ENCODE data around the gene CCDC68.
"Not testable (repeated sequence)": the region's sequence is repeated elsewhere in the genome, so short reads cannot be mapped to it uniquely, and the experiment has no call there.

Gene CCDC68

GRCh38 chr18:54973046-54973445 lies 13.8 kb upstream of the CCDC68 start:
- Mint-ChIP-seq H3K27me3 (no peaks in the 10 kb centered on the region), H3K27ac (no peak overlapping the region), H3K4me1 (no peaks in the 10 kb centered on the region), H3K4me3 (no peak overlapping the region), H3K9me3 (peaks cover 8% of the 10 kb centered on the region), H3K36me3 (no peaks in the 10 kb centered on the region)
- no peak for ATAC-seq

GRCh38 chr18:54968807-54969206 lies 9.5 kb upstream of the CCDC68 start:
- Mint-ChIP-seq H3K36me3 (no peaks in the 10 kb centered on the region), H3K27me3 (no peaks in the 10 kb centered on the region), H3K27ac (no peak overlapping the region), H3K4me3 (no peak overlapping the region), H3K9me3 (peaks cover 10% of the 10 kb centered on the region), H3K4me1 (peaks cover 11% of the 10 kb centered on the region)
- peak; percentile 50 for ATAC-seq

- not testable (repeated sequence) for ATAC-seq, H3K4me3 Mint-ChIP-seq, H3K27ac Mint-ChIP-seq, H3K36me3 Mint-ChIP-seq, H3K27me3 Mint-ChIP-seq
- peaks cover 10% of the 10 kb centered on the region for H3K9me3 Mint-ChIP-seq
- peaks cover 11% of the 10 kb centered on the region for H3K4me1 Mint-ChIP-seq
These were observed 9.0 kb upstream of the CCDC68 start for GRCh38 chr18:54968237-54968636.

GRCh38 chr18:54967786-54968185 lies 8.5 kb upstream of the CCDC68 start:
- H3K4me1 Mint-ChIP-seq = peaks cover 11% of the 10 kb centered on the region
- no peak overlapping the region for H3K4me3 Mint-ChIP-seq
- H3K9me3 Mint-ChIP-seq = peaks cover 8% of the 10 kb centered on the region
- no peak overlapping the region for H3K27ac Mint-ChIP-seq
- H3K27me3 Mint-ChIP-seq = no peaks in the 10 kb centered on the region
- ATAC-seq = no peak
- no peaks in the 10 kb centered on the region for H3K36me3 Mint-ChIP-seq

GRCh38 chr18:54964741-54965140 lies 5.5 kb upstream of the CCDC68 start:
- Mint-ChIP-seq H3K4me3 (no peak overlapping the region), H3K36me3 (no peaks in the 10 kb centered on the region), H3K27me3 (peaks cover 6% of the 10 kb centered on the region), H3K4me1 (peaks cover 28% of the 10 kb centered on the region), H3K27ac (no peak overlapping the region), H3K9me3 (peaks cover 8% of the 10 kb centered on the region)
- ATAC-seq = no peak

GRCh38 chr18:54962919-54963645 lies 3.8 kb upstream of the CCDC68 start:
- H3K4me1 Mint-ChIP-seq = peaks cover 32% of the 10 kb centered on the region
- H3K9me3 Mint-ChIP-seq = peaks cover 2% of the 10 kb centered on the region
- H3K4me3 Mint-ChIP-seq = no peak overlapping the region
- peaks cover 19% of the 10 kb centered on the region for H3K27me3 Mint-ChIP-seq
- H3K36me3 Mint-ChIP-seq = no peaks in the 10 kb centered on the region
- H3K27ac Mint-ChIP-seq = no peak overlapping the region
- no peak for ATAC-seq

GRCh38 chr18:54961868-54962267 lies 2.6 kb upstream of the CCDC68 start:
- no peak for ATAC-seq
- H3K9me3 Mint-ChIP-seq = peaks cover 2% of the 10 kb centered on the region
- no peak overlapping the region for H3K4me3 Mint-ChIP-seq
- H3K27ac Mint-ChIP-seq = no peak overlapping the region
- H3K27me3 Mint-ChIP-seq = peaks cover 19% of the 10 kb centered on the region
- no peaks in the 10 kb centered on the region for H3K36me3 Mint-ChIP-seq
- peaks cover 32% of the 10 kb centered on the region for H3K4me1 Mint-ChIP-seq

GRCh38 chr18:54961016-54961423 lies 1.8 kb upstream of the CCDC68 start:
- peaks cover 19% of the 10 kb centered on the region for H3K27me3 Mint-ChIP-seq
- H3K4me1 Mint-ChIP-seq = peaks cover 32% of the 10 kb centered on the region
- peaks cover 2% of the 10 kb centered on the region for H3K9me3 Mint-ChIP-seq
- no peak for ATAC-seq
- H3K4me3 Mint-ChIP-seq = no peak overlapping the region
- no peaks in the 10 kb centered on the region for H3K36me3 Mint-ChIP-seq
- H3K27ac Mint-ChIP-seq = no peak overlapping the region

- Mint-ChIP-seq H3K4me1 (peaks cover 32% of the 10 kb centered on the region), H3K9me3 (peaks cover 2% of the 10 kb centered on the region), H3K27me3 (peaks cover 19% of the 10 kb centered on the region), H3K4me3 (no peak overlapping the region), H3K36me3 (no peaks in the 10 kb centered on the region), H3K27ac (no peak overlapping the region)
- ATAC-seq = no peak
These were observed 936 bp upstream of the CCDC68 start for GRCh38 chr18:54960197-54960596.

- ATAC-seq = no peak
- H3K4me1 Mint-ChIP-seq = peaks cover 21% of the 10 kb centered on the region
- no peak overlapping the region for H3K4me3 Mint-ChIP-seq
- no peak overlapping the region for H3K27ac Mint-ChIP-seq
- H3K9me3 Mint-ChIP-seq = no peaks in the 10 kb centered on the region
- H3K36me3 Mint-ChIP-seq = no peaks in the 10 kb centered on the region
- H3K27me3 Mint-ChIP-seq = peaks cover 19% of the 10 kb centered on the region
These were observed 1.3 kb downstream of the CCDC68 start for GRCh38 chr18:54957996-54958395.

- Mint-ChIP-seq H3K4me3 (no peak overlapping the region), H3K27me3 (peaks cover 19% of the 10 kb centered on the region), H3K9me3 (no peaks in the 10 kb centered on the region), H3K27ac (no peak overlapping the region), H3K36me3 (no peaks in the 10 kb centered on the region), H3K4me1 (peaks cover 21% of the 10 kb centered on the region)
- ATAC-seq = no peak
These were observed 1.9 kb downstream of the CCDC68 start for GRCh38 chr18:54957296-54957832.

- ATAC-seq = no peak
- peaks cover 19% of the 10 kb centered on the region for H3K27me3 Mint-ChIP-seq
- H3K9me3 Mint-ChIP-seq = no peaks in the 10 kb centered on the region
- H3K4me1 Mint-ChIP-seq = peaks cover 20% of the 10 kb centered on the region
- no peak overlapping the region for H3K4me3 Mint-ChIP-seq
- no peak overlapping the region for H3K27ac Mint-ChIP-seq
- no peaks in the 10 kb centered on the region for H3K36me3 Mint-ChIP-seq
These were observed 2.8 kb downstream of the CCDC68 start for GRCh38 chr18:54956506-54956905.

- Mint-ChIP-seq H3K4me3 (no peak overlapping the region), H3K9me3 (no peaks in the 10 kb centered on the region), H3K27me3 (no peaks in the 10 kb centered on the region), H3K27ac (no peak overlapping the region), H3K36me3 (no peaks in the 10 kb centered on the region), H3K4me1 (no peaks in the 10 kb centered on the region)
- no peak for ATAC-seq
These were observed 7.2 kb downstream of the CCDC68 start for GRCh38 chr18:54952026-54952425.

- Mint-ChIP-seq H3K27ac (no peak overlapping the region), H3K36me3 (no peaks in the 10 kb centered on the region), H3K9me3 (no peaks in the 10 kb centered on the region), H3K27me3 (no peaks in the 10 kb centered on the region), H3K4me1 (peaks cover 15% of the 10 kb centered on the region), H3K4me3 (no peak overlapping the region)
- no peak for ATAC-seq
These were observed 9.0 kb downstream of the CCDC68 start for GRCh38 chr18:54950221-54950620.

- no peak for ATAC-seq
- no peaks in the 10 kb centered on the region for H3K36me3 Mint-ChIP-seq
- H3K27ac Mint-ChIP-seq = no peak overlapping the region
- no peak overlapping the region for H3K4me3 Mint-ChIP-seq
- H3K27me3 Mint-ChIP-seq = no peaks in the 10 kb centered on the region
- no peaks in the 10 kb centered on the region for H3K9me3 Mint-ChIP-seq
- H3K4me1 Mint-ChIP-seq = peaks cover 15% of the 10 kb centered on the region
These were observed 9.7 kb downstream of the CCDC68 start for GRCh38 chr18:54949588-54949987.

- no peaks in the 10 kb centered on the region for H3K27me3 Mint-ChIP-seq
- H3K36me3 Mint-ChIP-seq = no peaks in the 10 kb centered on the region
- no peak for ATAC-seq
- no peak overlapping the region for H3K27ac Mint-ChIP-seq
- H3K4me1 Mint-ChIP-seq = peaks cover 15% of the 10 kb centered on the region
- H3K9me3 Mint-ChIP-seq = no peaks in the 10 kb centered on the region
- no peak overlapping the region for H3K4me3 Mint-ChIP-seq
These were observed 10.9 kb downstream of the CCDC68 start for GRCh38 chr18:54948350-54948837.

Data from stimulated activated memory B cell treated with anti-CD40 and anti-IgM and Interleukin-4, amounts not matched to agents 10 μg/mL and 1 μg/mL and 100 μg/mL, for 72 hours (primary cell).